Mammary epithelial cell (primary cell): Measurements from ENCODE around the gene HSBP1L1.

Experiments used
- CTCF ChIP-seq, 2 donors: IDR thresholded peaks in 1 of 2; conservative IDR thresholded peaks in 1 of 2; 2 replicates each; pipeline ENCODE4 v1.5.1; 2011 to 2012; ENCODE audit warnings: inconsistent platforms in 2 of 2, low read length in 2 of 2, mild to moderate bottlenecking in 2 of 2, control low read depth in 1 of 2, low read depth in 1 of 2; ENCODE audit not compliant: insufficient read depth in 1 of 2; ENCODE audit errors: extremely low read depth in 1 of 2
- EZH2 ChIP-seq: IDR thresholded peaks from 2 replicates; pipeline ENCODE4 v1.6.1; 2012; ENCODE audit warnings: low read length, inconsistent platforms, borderline replicate concordance

- no peak for TF ChIP-seq CTCF (conservative IDR thresholded peaks at IDR 0.05 in 1 of 2, IDR thresholded peaks at IDR 0.05 in 1 of 2; ENCODE audit: extremely low read depth in 1 of 2, insufficient read depth in 1 of 2, low read depth in 1 of 2, low read length in 2 of 2)
- TF ChIP-seq EZH2, result no peak
These were observed 9.1 kb downstream of the HSBP1L1 start for GRCh38 chr18:79973517-79973916.
